Measurements from ENCODE around the gene SLC17A3. TPM values are rescaled to one million over a fixed set of nuclear protein-coding genes. Genes with fewer than 3 reads are reported as not detected.

The SLC17A3 gene
- total and polyA plus RNA-seq, 2 experiments from 2014 or later: not detected

DNA sequence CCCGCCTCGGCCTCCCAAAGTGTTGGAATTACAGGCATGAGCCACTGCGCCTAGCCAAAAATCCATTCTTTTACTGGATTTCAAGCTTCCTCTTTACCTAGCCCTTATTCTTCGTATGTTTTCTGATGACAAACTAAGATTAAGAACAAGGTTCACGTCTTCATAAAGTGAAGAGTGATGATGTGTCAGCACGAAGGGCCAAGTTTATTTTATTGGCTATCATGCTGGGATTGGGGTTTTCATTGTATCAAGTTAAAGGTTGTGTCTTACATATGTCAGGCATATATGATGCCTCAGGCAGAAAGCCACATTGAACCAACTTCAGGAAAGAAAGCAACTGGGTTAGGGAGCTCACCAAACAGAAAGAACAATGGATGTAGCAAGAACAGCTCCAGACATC lies 19.7 kb upstream of the SLC17A3 start:
- Histone ChIP-seq H3K27ac (ENCODE audit: low read depth) (no peak overlapping the region), H3K9me2 (ENCODE audit: insufficient read depth) (no peaks in the 10 kb centered on the region), H2AFZ (no peak overlapping the region), H3K27me3 (ENCODE audit: insufficient read depth) (no peaks in the 10 kb centered on the region), H4K20me1 (replicated peaks; ENCODE audit: insufficient read depth) (no peaks in the 10 kb centered on the region), H3K79me2 (replicated peaks; ENCODE audit: insufficient read depth) (no peaks in the 10 kb centered on the region), H3F3A (replicated peaks; ENCODE audit: low read depth) (no peaks in the 10 kb centered on the region), H3K36me3 (ENCODE audit: insufficient read depth) (no peaks in the 10 kb centered on the region), H3K4me3 (no peak overlapping the region), H3K4me1 (ENCODE audit: insufficient read depth) (no peaks in the 10 kb centered on the region), H3K4me2 (no peak overlapping the region)
- Mint-ChIP-seq H3K27me3 (ENCODE audit: insufficient read depth, low read depth, poor library complexity) (no peaks in the 10 kb centered on the region), H3K9me3 (no peaks in the 10 kb centered on the region), H3K36me3 (ENCODE audit: low read depth) (no peaks in the 10 kb centered on the region), H3K27ac (no peak overlapping the region), H3K4me1 (peaks cover 5% of the 10 kb centered on the region), H3K4me3 (no peak overlapping the region)
- DNase-seq (ENCODE audit: low spot score) (no peak), ATAC-seq (no peak)
- TF ChIP-seq POLR2AphosphoS5 (IDR thresholded peaks at IDR 0.05; ENCODE audit: low read depth) (no peak), STAT1 (IDR thresholded peaks at IDR 0.05; ENCODE audit: unreplicated experiment) (no peak), EZH2 (IDR thresholded peaks at IDR 0.05; ENCODE audit: low read depth, unreplicated experiment) (no peak), NANOG (IDR thresholded peaks at IDR 0.05; ENCODE audit: borderline replicate concordance) (no peak), ZNF114 (CRISPR knock-in tag; IDR thresholded peaks at IDR 0.05) (no peak), ZNF331 (CRISPR knock-in tag; IDR thresholded peaks at IDR 0.05; ENCODE audit: low read depth) (no peak), CREB1 (CRISPR knock-in tag; IDR thresholded peaks at IDR 0.05; ENCODE audit: low read depth) (no peak), JUNB (IDR thresholded peaks at IDR 0.05; ENCODE audit: unreplicated experiment) (no peak), EZH2phosphoT487 (IDR thresholded peaks at IDR 0.05; ENCODE audit: unreplicated experiment) (no peak)
- TF ChIP-seq, protein P1, sequence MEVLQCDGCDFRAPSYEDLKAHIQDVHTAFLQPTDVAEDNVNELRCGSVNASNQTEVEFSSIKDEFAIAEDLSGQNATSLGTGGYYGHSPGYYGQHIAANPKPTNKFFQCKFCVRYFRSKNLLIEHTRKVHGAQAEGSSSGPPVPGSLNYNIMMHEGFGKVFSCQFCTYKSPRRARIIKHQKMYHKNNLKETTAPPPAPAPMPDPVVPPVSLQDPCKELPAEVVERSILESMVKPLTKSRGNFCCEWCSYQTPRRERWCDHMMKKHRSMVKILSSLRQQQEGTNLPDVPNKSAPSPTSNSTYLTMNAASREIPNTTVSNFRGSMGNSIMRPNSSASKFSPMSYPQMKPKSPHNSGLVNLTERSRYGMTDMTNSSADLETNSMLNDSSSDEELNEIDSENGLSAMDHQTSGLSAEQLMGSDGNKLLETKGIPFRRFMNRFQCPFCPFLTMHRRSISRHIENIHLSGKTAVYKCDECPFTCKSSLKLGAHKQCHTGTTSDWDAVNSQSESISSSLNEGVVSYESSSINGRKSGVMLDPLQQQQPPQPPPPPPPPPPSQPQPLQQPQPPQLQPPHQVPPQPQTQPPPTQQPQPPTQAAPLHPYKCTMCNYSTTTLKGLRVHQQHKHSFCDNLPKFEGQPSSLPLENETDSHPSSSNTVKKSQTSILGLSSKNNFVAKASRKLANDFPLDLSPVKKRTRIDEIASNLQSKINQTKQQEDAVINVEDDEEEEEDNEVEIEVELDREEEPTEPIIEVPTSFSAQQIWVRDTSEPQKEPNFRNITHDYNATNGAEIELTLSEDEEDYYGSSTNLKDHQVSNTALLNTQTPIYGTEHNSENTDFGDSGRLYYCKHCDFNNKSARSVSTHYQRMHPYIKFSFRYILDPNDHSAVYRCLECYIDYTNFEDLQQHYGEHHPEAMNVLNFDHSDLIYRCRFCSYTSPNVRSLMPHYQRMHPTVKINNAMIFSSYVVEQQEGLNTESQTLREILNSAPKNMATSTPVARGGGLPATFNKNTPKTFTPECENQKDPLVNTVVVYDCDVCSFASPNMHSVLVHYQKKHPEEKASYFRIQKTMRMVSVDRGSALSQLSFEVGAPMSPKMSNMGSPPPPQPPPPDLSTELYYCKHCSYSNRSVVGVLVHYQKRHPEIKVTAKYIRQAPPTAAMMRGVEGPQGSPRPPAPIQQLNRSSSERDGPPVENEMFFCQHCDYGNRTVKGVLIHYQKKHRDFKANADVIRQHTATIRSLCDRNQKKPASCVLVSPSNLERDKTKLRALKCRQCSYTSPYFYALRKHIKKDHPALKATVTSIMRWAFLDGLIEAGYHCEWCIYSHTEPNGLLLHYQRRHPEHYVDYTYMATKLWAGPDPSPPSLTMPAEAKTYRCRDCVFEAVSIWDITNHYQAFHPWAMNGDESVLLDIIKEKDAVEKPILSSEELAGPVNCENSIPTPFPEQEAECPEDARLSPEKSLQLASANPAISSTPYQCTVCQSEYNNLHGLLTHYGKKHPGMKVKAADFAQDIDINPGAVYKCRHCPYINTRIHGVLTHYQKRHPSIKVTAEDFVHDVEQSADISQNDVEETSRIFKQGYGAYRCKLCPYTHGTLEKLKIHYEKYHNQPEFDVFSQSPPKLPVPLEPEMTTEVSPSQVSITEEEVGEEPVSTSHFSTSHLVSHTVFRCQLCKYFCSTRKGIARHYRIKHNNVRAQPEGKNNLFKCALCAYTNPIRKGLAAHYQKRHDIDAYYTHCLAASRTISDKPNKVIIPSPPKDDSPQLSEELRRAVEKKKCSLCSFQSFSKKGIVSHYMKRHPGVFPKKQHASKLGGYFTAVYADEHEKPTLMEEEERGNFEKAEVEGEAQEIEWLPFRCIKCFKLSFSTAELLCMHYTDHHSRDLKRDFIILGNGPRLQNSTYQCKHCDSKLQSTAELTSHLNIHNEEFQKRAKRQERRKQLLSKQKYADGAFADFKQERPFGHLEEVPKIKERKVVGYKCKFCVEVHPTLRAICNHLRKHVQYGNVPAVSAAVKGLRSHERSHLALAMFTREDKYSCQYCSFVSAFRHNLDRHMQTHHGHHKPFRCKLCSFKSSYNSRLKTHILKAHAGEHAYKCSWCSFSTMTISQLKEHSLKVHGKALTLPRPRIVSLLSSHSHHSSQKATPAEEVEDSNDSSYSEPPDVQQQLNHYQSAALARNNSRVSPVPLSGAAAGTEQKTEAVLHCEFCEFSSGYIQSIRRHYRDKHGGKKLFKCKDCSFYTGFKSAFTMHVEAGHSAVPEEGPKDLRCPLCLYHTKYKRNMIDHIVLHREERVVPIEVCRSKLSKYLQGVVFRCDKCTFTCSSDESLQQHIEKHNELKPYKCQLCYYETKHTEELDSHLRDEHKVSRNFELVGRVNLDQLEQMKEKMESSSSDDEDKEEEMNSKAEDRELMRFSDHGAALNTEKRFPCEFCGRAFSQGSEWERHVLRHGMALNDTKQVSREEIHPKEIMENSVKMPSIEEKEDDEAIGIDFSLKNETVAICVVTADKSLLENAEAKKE (CRISPR knock-in tag; IDR thresholded peaks at IDR 0.05): no peak
- TF ChIP-seq, protein P2, sequence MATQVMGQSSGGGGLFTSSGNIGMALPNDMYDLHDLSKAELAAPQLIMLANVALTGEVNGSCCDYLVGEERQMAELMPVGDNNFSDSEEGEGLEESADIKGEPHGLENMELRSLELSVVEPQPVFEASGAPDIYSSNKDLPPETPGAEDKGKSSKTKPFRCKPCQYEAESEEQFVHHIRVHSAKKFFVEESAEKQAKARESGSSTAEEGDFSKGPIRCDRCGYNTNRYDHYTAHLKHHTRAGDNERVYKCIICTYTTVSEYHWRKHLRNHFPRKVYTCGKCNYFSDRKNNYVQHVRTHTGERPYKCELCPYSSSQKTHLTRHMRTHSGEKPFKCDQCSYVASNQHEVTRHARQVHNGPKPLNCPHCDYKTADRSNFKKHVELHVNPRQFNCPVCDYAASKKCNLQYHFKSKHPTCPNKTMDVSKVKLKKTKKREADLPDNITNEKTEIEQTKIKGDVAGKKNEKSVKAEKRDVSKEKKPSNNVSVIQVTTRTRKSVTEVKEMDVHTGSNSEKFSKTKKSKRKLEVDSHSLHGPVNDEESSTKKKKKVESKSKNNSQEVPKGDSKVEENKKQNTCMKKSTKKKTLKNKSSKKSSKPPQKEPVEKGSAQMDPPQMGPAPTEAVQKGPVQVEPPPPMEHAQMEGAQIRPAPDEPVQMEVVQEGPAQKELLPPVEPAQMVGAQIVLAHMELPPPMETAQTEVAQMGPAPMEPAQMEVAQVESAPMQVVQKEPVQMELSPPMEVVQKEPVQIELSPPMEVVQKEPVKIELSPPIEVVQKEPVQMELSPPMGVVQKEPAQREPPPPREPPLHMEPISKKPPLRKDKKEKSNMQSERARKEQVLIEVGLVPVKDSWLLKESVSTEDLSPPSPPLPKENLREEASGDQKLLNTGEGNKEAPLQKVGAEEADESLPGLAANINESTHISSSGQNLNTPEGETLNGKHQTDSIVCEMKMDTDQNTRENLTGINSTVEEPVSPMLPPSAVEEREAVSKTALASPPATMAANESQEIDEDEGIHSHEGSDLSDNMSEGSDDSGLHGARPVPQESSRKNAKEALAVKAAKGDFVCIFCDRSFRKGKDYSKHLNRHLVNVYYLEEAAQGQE (IDR thresholded peaks at IDR 0.05; ENCODE audit: unreplicated experiment): no peak
- TF ChIP-seq, protein P3, sequence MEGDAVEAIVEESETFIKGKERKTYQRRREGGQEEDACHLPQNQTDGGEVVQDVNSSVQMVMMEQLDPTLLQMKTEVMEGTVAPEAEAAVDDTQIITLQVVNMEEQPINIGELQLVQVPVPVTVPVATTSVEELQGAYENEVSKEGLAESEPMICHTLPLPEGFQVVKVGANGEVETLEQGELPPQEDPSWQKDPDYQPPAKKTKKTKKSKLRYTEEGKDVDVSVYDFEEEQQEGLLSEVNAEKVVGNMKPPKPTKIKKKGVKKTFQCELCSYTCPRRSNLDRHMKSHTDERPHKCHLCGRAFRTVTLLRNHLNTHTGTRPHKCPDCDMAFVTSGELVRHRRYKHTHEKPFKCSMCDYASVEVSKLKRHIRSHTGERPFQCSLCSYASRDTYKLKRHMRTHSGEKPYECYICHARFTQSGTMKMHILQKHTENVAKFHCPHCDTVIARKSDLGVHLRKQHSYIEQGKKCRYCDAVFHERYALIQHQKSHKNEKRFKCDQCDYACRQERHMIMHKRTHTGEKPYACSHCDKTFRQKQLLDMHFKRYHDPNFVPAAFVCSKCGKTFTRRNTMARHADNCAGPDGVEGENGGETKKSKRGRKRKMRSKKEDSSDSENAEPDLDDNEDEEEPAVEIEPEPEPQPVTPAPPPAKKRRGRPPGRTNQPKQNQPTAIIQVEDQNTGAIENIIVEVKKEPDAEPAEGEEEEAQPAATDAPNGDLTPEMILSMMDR (conservative IDR thresholded peaks at IDR 0.05; ENCODE audit: low read depth in 2 of 2): no peak
- TF ChIP-seq, protein P4, sequence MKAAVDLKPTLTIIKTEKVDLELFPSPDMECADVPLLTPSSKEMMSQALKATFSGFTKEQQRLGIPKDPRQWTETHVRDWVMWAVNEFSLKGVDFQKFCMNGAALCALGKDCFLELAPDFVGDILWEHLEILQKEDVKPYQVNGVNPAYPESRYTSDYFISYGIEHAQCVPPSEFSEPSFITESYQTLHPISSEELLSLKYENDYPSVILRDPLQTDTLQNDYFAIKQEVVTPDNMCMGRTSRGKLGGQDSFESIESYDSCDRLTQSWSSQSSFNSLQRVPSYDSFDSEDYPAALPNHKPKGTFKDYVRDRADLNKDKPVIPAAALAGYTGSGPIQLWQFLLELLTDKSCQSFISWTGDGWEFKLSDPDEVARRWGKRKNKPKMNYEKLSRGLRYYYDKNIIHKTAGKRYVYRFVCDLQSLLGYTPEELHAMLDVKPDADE (IDR thresholded peaks at IDR 0.05): no peak
